Lung (tissue), 12 donors: ENCODE data around the gene PARVA. TPM values are rescaled to one million over a fixed set of nuclear protein-coding genes. Genes with fewer than 3 reads are reported as not detected.

ENCODE experiments used
- ATAC-seq: fragments of 200-7000 bp; cut with Tn5 transposase; one replicate; pipeline ENCODE4 v1.9.1; 2020; ENCODE audit warnings: moderate number of reproducible peaks; ENCODE audit not compliant: insufficient read depth, low FRiP score
- DNase-seq, 3 donors: peaks; one replicate each; pipeline ENCODE4 v3.0.0-alpha.2; 2013 to 2017
- H3K27ac ChIP-seq, 2 donors: one replicate each; pipeline ENCODE4 v1.5.1; 2013; ENCODE audit warnings: mild to moderate bottlenecking in 2 of 2, moderate library complexity in 2 of 2, control low read depth in 1 of 2, inconsistent platforms in 1 of 2, low read depth in 1 of 2, low read length in 1 of 2
- H3K27me3 ChIP-seq, 3 donors: one replicate each; pipeline ENCODE4 v1.5.1; 2013; ENCODE audit warnings: low read length in 2 of 3; ENCODE audit not compliant: control insufficient read depth in 3 of 3, insufficient read depth in 3 of 3
- H3K36me3 ChIP-seq, 4 donors: one replicate each; pipeline ENCODE4 v1.5.1; 2013; ENCODE audit warnings: low read length in 4 of 4, mild to moderate bottlenecking in 1 of 4, moderate library complexity in 1 of 4; ENCODE audit not compliant: control insufficient read depth in 4 of 4, insufficient read depth in 4 of 4
- H3K4me1 ChIP-seq, 5 donors: one replicate each; pipeline ENCODE4 v1.5.1; 2013; ENCODE audit warnings: low read length in 5 of 5, mild to moderate bottlenecking in 2 of 5, moderate library complexity in 1 of 5; ENCODE audit not compliant: control insufficient read depth in 5 of 5, insufficient read depth in 5 of 5
- H3K4me3 ChIP-seq: one replicate; pipeline ENCODE4 v1.5.1; 2013; ENCODE audit warnings: mild to moderate bottlenecking, control low read depth, moderate library complexity
- H3K9ac ChIP-seq, 2 donors: one replicate each; pipeline ENCODE4 v1.5.1; 2013; ENCODE audit warnings: low read length in 2 of 2, control low read depth in 1 of 2; ENCODE audit not compliant: insufficient read depth in 1 of 2
- H3K9me3 ChIP-seq, 4 donors: one replicate each; pipeline ENCODE4 v1.5.1; 2013; ENCODE audit warnings: low read length in 3 of 4, mild to moderate bottlenecking in 1 of 4, moderate library complexity in 1 of 4; ENCODE audit not compliant: control insufficient read depth in 4 of 4, insufficient read depth in 3 of 4
- CTCF ChIP-seq: IDR thresholded peaks from 2 replicates; pipeline ENCODE4 v1.5.1; 2012; ENCODE audit warnings: mild to moderate bottlenecking; ENCODE audit errors: control extremely low read depth, extremely low read depth
- WGBS, 2 donors: extraction: QIAGEN DNeasy Blood & Tissue Kit; methylation state at CpG; one replicate each; pipeline ENCODE4 v1.1.7; 2013; 5-methylcytosine and 5-hydroxymethylcytosine counted together
- polyA plus RNA-seq, 2 donors: library from polyadenylated mRNA; stranded (reverse); fragments of 200-250 nt; gene quantifications; one replicate each; pipeline ENCODE4 v1.2.1, GENCODE V29; 2013
- total RNA-seq, 2 donors: library from RNA; depleted of rRNA in 1 of 2; stranded (reverse); fragments of >200 nt in 1 of 2; gene quantifications; one replicate each; pipeline ENCODE4 v1.2.1, GENCODE V29; 2014 to 2021
- donor health status: control.
- donor health status: control.
- donor health status: Bipolar disorder and iron deficiency.
- donor health status: healthy.
- donor health status: DM: yes; HTN: yes; CAD: no.

Gene PARVA
- total and polyA plus RNA-seq, 4 donors, result 19.9 to 71.6 (median 36.2) TPM

GRCh38 chr11:12403122-12403996, 26.0 kb downstream of the PARVA start:
- Histone ChIP-seq H3K27ac (no peak overlapping the region), H3K9ac (no peak overlapping the region), H3K4me1 (peaks cover 9 to 31% (median 19%) of the 10 kb centered on the region in 5 donors), H3K9me3 (no peaks in the 10 kb centered on the region), H3K36me3 (no peaks in the 10 kb centered on the region), H3K4me3 (no peak overlapping the region), H3K27me3 (no peaks in the 10 kb centered on the region)
- no peak for TF ChIP-seq CTCF
- WGBS, 2 donors, result 78 to 84% methylated on average over 3 of the region's 3 CpGs
- DNase-seq (no peak), ATAC-seq (no peak)

- Histone ChIP-seq H3K4me3 (no peak overlapping the region), H3K4me1 (peaks cover 9 to 35% (median 20%) of the 10 kb centered on the region in 5 donors), H3K36me3 (no peaks in the 10 kb centered on the region), H3K27me3 (no peaks in the 10 kb centered on the region), H3K9ac (no peak overlapping the region), H3K27ac (no peak overlapping the region), H3K9me3 (no peaks in the 10 kb centered on the region)
- WGBS, 2 donors, result 47 to 67% methylated on average over 2 of the region's 2 CpGs
- no peak for TF ChIP-seq CTCF
- no peak for DNase-seq
- no peak for ATAC-seq
Observed at GRCh38 chr11:12403997-12404350, 26.6 kb downstream of the PARVA start.

- no peaks in the 10 kb centered on the region for H3K9me3 ChIP-seq
- H3K4me3 ChIP-seq, result no peak overlapping the region
- H3K27ac ChIP-seq, result no peak overlapping the region
- no peak overlapping the region for H3K9ac ChIP-seq
- ATAC-seq (no peak), DNase-seq (no peak)
- WGBS, 2 donors, result 80 to 83% methylated on average over 3 of the region's 3 CpGs
- no peak for TF ChIP-seq CTCF
- peaks cover 9 to 34% (median 20%) of the 10 kb centered on the region in 5 donors for H3K4me1 ChIP-seq
- H3K27me3 ChIP-seq, result no peaks in the 10 kb centered on the region
- no peaks in the 10 kb centered on the region for H3K36me3 ChIP-seq
Observed at GRCh38 chr11:12404436-12404835, 27.1 kb downstream of the PARVA start.
